HG03558 (cell line): ENCODE measurements around the gene AACS.
"Not testable (repeated sequence)": the region's sequence is repeated elsewhere in the genome, so short reads cannot be mapped to it uniquely, and the experiment has no call there.

ENCODE experiments used
- ATAC-seq: cut with Tn5 transposase; IDR thresholded peaks from one replicate; pipeline ENCODE4 v1.9.1; 2021; ENCODE audit warnings: moderate number of reproducible peaks; ENCODE audit not compliant: unreplicated experiment; ENCODE audit errors: extremely low read depth

AACS gene

GRCh38 chr12:125114365-125115141 lies 49.3 kb downstream of the AACS start:
- no peak for ATAC-seq

GRCh38 chr12:125120566-125120965 lies 55.3 kb downstream of the AACS start:
- no peak for ATAC-seq

- ATAC-seq: no peak
These were observed 55.9 kb downstream of the AACS start for GRCh38 chr12:125121106-125121505.

- no peak for ATAC-seq
These were observed 57.4 kb downstream of the AACS start for GRCh38 chr12:125122668-125123067.

- ATAC-seq: no peak
These were observed 59.2 kb downstream of the AACS start for GRCh38 chr12:125124320-125124966.

- no peak for ATAC-seq
These were observed 60.0 kb downstream of the AACS start for GRCh38 chr12:125125271-125125670.

- no peak for ATAC-seq
These were observed 63.4 kb downstream of the AACS start for GRCh38 chr12:125128439-125129178.

- no peak for ATAC-seq
These were observed 63.9 kb downstream of the AACS start for GRCh38 chr12:125129179-125129571.

GRCh38 chr12:125129591-125130255 lies 64.5 kb downstream of the AACS start:
- no peak for ATAC-seq

GRCh38 chr12:125131958-125132357 lies 66.7 kb downstream of the AACS start:
- no peak for ATAC-seq

GRCh38 chr12:125132698-125133400 lies 67.6 kb downstream of the AACS start:
- no peak for ATAC-seq

GRCh38 chr12:125133616-125134015 lies 68.4 kb downstream of the AACS start:
- ATAC-seq: no peak

GRCh38 chr12:125134576-125134975 lies 69.3 kb downstream of the AACS start:
- no peak for ATAC-seq

GRCh38 chr12:125135906-125136305 lies 70.7 kb downstream of the AACS start:
- ATAC-seq: no peak

- ATAC-seq: no peak
These were observed 71.5 kb downstream of the AACS start for GRCh38 chr12:125136702-125137101.

- no peak for ATAC-seq
These were observed 72.6 kb downstream of the AACS start for GRCh38 chr12:125137766-125138344.

- ATAC-seq: no peak
These were observed 75.3 kb downstream of the AACS start for GRCh38 chr12:125140279-125141209.

GRCh38 chr12:125141210-125141573 lies 76.0 kb downstream of the AACS start:
- not testable (repeated sequence) for ATAC-seq

- no peak for ATAC-seq
These were observed 77.4 kb downstream of the AACS start for GRCh38 chr12:125142601-125143000.
